ENCODE measurements around the gene RUSC1. TPM values are rescaled to one million over a fixed set of nuclear protein-coding genes. Genes with fewer than 3 reads are reported as not detected.

RUSC1 gene
- total RNA-seq, 1 donor from 2014 or later: 35.4 TPM

GRCh38 chr1:155295942-155296267 lies 24.8 kb upstream of the RUSC1 start:
- Mint-ChIP-seq H3K27me3 (ENCODE audit: unreplicated experiment) (peaks cover 19% of the 10 kb centered on the region), H3K4me1 (ENCODE audit: unreplicated experiment) (no peaks in the 10 kb centered on the region), H3K27ac (ENCODE audit: unreplicated experiment) (no peak overlapping the region), H3K36me3 (ENCODE audit: unreplicated experiment) (no peaks in the 10 kb centered on the region), H3K9me3 (ENCODE audit: unreplicated experiment) (no peaks in the 10 kb centered on the region), H3K4me3 (ENCODE audit: unreplicated experiment) (no peak overlapping the region)
- DNase-seq (ENCODE audit: extremely low spot score, unreplicated experiment): no peak
- TF ChIP-seq, protein P1, sequence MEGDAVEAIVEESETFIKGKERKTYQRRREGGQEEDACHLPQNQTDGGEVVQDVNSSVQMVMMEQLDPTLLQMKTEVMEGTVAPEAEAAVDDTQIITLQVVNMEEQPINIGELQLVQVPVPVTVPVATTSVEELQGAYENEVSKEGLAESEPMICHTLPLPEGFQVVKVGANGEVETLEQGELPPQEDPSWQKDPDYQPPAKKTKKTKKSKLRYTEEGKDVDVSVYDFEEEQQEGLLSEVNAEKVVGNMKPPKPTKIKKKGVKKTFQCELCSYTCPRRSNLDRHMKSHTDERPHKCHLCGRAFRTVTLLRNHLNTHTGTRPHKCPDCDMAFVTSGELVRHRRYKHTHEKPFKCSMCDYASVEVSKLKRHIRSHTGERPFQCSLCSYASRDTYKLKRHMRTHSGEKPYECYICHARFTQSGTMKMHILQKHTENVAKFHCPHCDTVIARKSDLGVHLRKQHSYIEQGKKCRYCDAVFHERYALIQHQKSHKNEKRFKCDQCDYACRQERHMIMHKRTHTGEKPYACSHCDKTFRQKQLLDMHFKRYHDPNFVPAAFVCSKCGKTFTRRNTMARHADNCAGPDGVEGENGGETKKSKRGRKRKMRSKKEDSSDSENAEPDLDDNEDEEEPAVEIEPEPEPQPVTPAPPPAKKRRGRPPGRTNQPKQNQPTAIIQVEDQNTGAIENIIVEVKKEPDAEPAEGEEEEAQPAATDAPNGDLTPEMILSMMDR (IDR thresholded peaks at IDR 0.05): no peak

DNA sequence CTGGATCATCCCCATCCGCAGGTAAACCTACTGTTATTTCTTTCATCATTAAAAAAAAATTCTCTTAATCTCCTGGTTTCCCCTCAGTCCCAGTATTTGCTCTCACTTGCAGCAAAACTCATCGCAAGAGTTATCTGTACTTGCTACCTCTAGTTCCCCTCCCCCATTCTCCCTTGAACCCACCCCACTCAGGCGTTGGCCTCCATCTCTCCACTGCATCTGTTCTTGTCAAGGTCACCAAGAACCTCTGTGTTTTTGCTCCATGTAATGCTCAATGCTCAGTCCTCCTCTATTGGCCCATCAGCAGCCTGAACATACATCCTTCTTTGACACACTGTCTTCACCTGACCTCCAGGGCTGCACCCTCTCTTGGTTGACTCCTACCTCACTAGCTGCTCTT lies 24.0 kb upstream of the RUSC1 start:
- H3K4me3 Mint-ChIP-seq (ENCODE audit: unreplicated experiment): no peak overlapping the region
- no peaks in the 10 kb centered on the region for H3K9me3 Mint-ChIP-seq (ENCODE audit: unreplicated experiment)
- H3K4me1 Mint-ChIP-seq (ENCODE audit: unreplicated experiment): no peaks in the 10 kb centered on the region
- DNase-seq (ENCODE audit: extremely low spot score, unreplicated experiment): no peak
- no peaks in the 10 kb centered on the region for H3K36me3 Mint-ChIP-seq (ENCODE audit: unreplicated experiment)
- H3K27ac Mint-ChIP-seq (ENCODE audit: unreplicated experiment): no peak overlapping the region
- H3K27me3 Mint-ChIP-seq (ENCODE audit: unreplicated experiment): peaks cover 19% of the 10 kb centered on the region
- TF ChIP-seq, protein P1 (IDR thresholded peaks at IDR 0.05): no peak

GRCh38 chr1:155297384-155297783 lies 23.3 kb upstream of the RUSC1 start:
- Mint-ChIP-seq H3K36me3 (ENCODE audit: unreplicated experiment) (no peaks in the 10 kb centered on the region), H3K4me3 (ENCODE audit: unreplicated experiment) (no peak overlapping the region), H3K27ac (ENCODE audit: unreplicated experiment) (no peak overlapping the region), H3K9me3 (ENCODE audit: unreplicated experiment) (no peaks in the 10 kb centered on the region), H3K4me1 (ENCODE audit: unreplicated experiment) (no peaks in the 10 kb centered on the region), H3K27me3 (ENCODE audit: unreplicated experiment) (peaks cover 16% of the 10 kb centered on the region)
- no peak for DNase-seq (ENCODE audit: extremely low spot score, unreplicated experiment)
- TF ChIP-seq, protein P1 (IDR thresholded peaks at IDR 0.05): no peak

DNA sequence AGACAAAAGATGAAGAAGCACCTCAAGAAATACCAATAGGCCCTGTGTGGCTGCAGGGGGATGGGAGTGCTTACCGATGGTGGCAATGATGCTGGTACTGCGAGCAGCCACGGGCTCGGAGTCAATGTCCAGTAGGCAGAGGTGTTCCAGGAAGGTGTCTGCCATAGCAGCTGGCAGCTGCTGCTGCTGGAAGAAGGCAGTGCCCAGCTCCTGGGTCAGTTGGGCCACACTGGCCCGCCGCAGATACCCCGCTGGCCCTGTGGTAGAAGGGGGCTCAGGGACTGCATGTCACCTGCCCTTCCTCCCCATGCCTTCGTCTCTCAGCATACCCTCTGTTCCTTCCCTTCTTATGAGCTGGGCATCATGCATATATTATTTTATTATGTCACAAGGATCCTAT lies 20.7 kb upstream of the RUSC1 start:
- H3K4me3 Mint-ChIP-seq (ENCODE audit: unreplicated experiment): no peak overlapping the region
- TF ChIP-seq, protein P1 (IDR thresholded peaks at IDR 0.05): no peak
- no peaks in the 10 kb centered on the region for H3K36me3 Mint-ChIP-seq (ENCODE audit: unreplicated experiment)
- no peak overlapping the region for H3K27ac Mint-ChIP-seq (ENCODE audit: unreplicated experiment)
- no peaks in the 10 kb centered on the region for H3K4me1 Mint-ChIP-seq (ENCODE audit: unreplicated experiment)
- H3K27me3 Mint-ChIP-seq (ENCODE audit: unreplicated experiment): peaks cover 16% of the 10 kb centered on the region
- H3K9me3 Mint-ChIP-seq (ENCODE audit: unreplicated experiment): no peaks in the 10 kb centered on the region
- DNase-seq (ENCODE audit: extremely low spot score, unreplicated experiment): no peak

- TF ChIP-seq, protein P1 (IDR thresholded peaks at IDR 0.05): no peak
- no peak for DNase-seq (ENCODE audit: extremely low spot score, unreplicated experiment)
- H3K9me3 Mint-ChIP-seq (ENCODE audit: unreplicated experiment): no peaks in the 10 kb centered on the region
- no peak overlapping the region for H3K27ac Mint-ChIP-seq (ENCODE audit: unreplicated experiment)
- peaks cover 2% of the 10 kb centered on the region for H3K4me1 Mint-ChIP-seq (ENCODE audit: unreplicated experiment)
- no peak overlapping the region for H3K4me3 Mint-ChIP-seq (ENCODE audit: unreplicated experiment)
- peaks cover 16% of the 10 kb centered on the region for H3K27me3 Mint-ChIP-seq (ENCODE audit: unreplicated experiment)
- H3K36me3 Mint-ChIP-seq (ENCODE audit: unreplicated experiment): no peaks in the 10 kb centered on the region
Observed at GRCh38 chr1:155300553-155301329, 20.0 kb upstream of the RUSC1 start.

Measured in osteocyte (in vitro differentiated cells).